K562 (cell line): Measurements from ENCODE around the gene SLC16A2.

Source experiments
- CTCF ChIP-seq, 3 experiments: IDR thresholded peaks in 2 of 3; conservative IDR thresholded peaks in 1 of 3; 2 replicates each; pipeline ENCODE4 v1.5.1; 2011 to 2012; ENCODE audit warnings: low read length in 3 of 3, mild to moderate bottlenecking in 3 of 3, control low read depth in 2 of 3, improper control_type of control experiment in 1 of 3, inconsistent platforms in 1 of 3, low read depth in 1 of 3, mixed read lengths in 1 of 3, moderate library complexity in 1 of 3; ENCODE audit not compliant: insufficient read depth in 2 of 3
- DNMT1 ChIP-seq: fragments of 450-650 bp; IDR thresholded peaks from 2 replicates; pipeline ENCODE4 v1.6.1; 2016; ENCODE audit warnings: antibody characterized with exemption, mild to moderate bottlenecking
- HNRNPH1 ChIP-seq: fragments of 200-400 bp; formaldehyde crosslinking; optimal IDR thresholded peaks from 2 replicates; pipeline ENCODE3; 2017; ENCODE audit warnings: low read depth, mild to moderate bottlenecking, low read length, moderate library complexity
- POLR2A ChIP-seq: fragments of 450-650 bp; conservative IDR thresholded peaks from 2 replicates; pipeline ENCODE4 v1.6.1; 2016
- ZNF224 ChIP-seq: sonication (generic); formaldehyde crosslinking; IDR thresholded peaks from 2 replicates; pipeline ENCODE4 v1.8.0; 2022; ENCODE audit warnings: mild to moderate bottlenecking, missing genetic modification reagents

- TF ChIP-seq POLR2A (no peak), DNMT1 (no peak), CTCF (IDR thresholded peaks at IDR 0.05 in 2 of 3, conservative IDR thresholded peaks at IDR 0.05 in 1 of 3; ENCODE audit: insufficient read depth in 2 of 3, low read depth in 1 of 3, low read length in 3 of 3) (no peak), HNRNPH1 (no peak), ZNF224 (CRISPR knock-in tag) (no peak)
Measured at GRCh38 chrX:74500555-74500954, 79.3 kb downstream of the SLC16A2 start.
